GM19035 (cell line): ENCODE results near the gene HOXD12.
A peak's percentile ranks its signal among the peaks of the same experiment; 100 is the strongest.

Source experiments
- ATAC-seq: cut with Tn5 transposase; IDR thresholded peaks from one replicate; pipeline ENCODE4 v1.9.1; 2021; ENCODE audit not compliant: unreplicated experiment

Gene HOXD12

DNA sequence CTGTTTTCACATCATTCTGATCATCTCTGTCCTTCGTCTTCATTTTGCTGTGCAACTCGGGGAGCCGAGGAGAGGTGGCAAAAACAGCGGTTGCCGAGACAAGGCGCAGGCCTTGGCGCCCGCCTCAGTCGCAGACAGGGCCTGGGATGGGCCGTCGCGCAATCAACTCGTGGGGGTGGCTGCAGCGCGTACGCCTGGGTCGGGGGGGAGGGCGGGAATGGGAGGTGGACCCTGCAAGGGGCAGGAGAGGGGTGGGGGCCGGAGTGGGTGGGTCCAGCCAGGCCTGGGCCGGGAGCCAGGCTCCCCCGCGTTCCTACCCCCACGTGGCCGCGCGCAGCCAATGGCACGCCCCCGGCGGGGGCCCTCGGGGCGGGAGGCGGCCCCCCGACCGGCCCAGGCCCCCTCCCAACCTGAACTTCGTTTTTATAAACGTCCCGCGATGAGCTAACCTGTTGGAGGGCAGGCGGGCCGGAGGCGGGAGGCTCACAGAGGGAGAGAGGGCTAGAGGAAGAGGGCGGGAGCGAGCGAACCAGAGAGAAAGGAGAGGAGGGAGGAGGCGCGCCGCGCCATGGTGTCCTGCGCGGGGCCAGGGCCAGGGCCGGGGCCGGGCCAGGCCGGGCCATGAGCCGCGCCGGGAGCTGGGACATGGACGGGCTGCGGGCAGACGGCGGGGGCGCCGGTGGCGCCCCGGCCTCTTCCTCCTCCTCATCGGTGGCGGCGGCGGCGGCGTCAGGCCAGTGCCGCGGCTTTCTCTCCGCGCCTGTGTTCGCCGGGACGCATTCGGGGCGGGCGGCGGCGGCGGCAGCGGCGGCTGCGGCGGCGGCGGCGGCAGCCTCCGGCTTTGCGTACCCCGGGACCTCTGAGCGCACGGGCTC, 7.1 kb upstream of the HOXD12 start, which contains the start of gene HOXD13:
HOXD13 (plus strand) TSS at position 452 of the 875 bp plus-strand sequence; CDS start at position 622, 170 bp downstream.
- no peak for ATAC-seq

DNA sequence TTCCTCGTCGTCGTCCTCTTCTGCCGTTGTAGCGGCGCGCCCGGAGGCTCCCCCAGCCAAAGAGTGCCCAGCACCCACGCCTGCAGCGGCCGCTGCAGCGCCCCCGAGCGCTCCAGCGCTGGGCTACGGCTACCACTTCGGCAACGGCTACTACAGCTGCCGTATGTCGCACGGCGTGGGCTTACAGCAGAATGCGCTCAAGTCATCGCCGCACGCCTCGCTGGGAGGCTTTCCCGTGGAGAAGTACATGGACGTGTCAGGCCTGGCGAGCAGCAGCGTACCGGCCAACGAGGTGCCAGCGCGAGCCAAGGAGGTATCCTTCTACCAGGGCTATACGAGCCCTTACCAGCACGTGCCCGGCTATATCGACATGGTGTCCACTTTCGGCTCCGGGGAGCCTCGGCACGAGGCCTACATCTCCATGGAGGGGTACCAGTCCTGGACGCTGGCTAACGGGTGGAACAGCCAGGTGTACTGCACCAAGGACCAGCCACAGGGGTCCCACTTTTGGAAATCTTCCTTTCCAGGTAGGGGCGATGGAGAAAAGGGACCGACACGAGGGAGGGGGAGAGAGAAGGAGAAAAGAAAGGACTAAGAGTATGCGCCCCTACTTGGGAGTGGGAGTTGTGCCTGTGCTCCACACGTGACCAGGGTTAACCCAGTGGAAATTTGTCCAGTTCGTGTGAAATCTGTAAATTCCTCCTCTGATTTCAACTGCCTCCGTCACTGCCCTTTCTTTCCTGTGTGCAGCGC, 6.3 kb upstream of the HOXD12 start:
- no peak for ATAC-seq

DNA sequence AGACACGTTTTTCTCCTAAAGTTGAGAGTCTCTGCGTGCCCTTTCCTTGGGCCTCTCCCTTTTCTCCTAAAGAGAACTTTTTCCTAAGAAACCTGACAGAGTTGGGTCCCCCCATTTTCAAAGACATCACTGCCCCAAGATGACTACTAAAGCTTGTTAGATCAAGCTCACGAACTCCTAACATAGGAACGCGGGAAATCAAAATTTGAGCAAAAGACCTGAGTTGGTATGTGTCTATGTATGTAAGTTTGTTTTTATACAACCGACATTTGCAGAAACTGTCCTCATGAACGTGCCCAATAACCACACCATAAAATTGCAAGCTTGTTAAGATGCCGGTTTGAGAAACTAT, 5.7 kb upstream of the HOXD12 start:
- ATAC-seq = no peak

DNA sequence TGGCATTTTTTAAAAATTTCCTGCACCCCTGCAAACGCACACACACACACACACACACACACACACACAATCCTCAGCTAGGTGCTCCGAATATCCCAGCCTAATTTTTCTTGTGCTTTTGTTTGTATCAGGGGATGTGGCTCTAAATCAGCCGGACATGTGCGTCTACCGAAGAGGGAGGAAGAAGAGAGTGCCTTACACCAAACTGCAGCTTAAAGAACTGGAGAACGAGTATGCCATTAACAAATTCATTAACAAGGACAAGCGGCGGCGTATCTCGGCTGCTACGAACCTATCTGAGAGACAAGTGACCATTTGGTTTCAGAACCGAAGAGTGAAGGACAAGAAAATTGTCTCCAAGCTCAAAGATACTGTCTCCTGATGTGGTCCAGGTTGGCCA, 5.2 kb upstream of the HOXD12 start:
- ATAC-seq = no peak

DNA sequence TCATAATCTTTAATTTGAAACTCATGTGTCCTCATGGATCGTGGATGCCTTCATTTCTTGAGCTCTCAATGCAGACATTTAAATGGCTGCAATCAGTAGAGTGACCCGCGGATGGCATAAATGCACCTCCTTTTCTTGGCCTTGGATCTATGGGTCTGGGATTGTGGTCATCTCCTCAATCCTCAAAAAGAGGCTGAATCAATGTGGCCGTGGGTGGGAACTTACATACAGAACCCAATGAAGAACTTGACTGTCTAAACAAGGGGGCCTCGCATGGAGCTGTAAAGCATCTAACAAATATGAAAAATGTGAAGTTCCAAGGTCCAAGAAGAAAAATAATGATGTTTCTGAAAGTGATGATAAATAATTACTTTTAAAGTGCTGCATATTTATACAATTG, 4.2 kb upstream of the HOXD12 start:
- no peak for ATAC-seq

DNA sequence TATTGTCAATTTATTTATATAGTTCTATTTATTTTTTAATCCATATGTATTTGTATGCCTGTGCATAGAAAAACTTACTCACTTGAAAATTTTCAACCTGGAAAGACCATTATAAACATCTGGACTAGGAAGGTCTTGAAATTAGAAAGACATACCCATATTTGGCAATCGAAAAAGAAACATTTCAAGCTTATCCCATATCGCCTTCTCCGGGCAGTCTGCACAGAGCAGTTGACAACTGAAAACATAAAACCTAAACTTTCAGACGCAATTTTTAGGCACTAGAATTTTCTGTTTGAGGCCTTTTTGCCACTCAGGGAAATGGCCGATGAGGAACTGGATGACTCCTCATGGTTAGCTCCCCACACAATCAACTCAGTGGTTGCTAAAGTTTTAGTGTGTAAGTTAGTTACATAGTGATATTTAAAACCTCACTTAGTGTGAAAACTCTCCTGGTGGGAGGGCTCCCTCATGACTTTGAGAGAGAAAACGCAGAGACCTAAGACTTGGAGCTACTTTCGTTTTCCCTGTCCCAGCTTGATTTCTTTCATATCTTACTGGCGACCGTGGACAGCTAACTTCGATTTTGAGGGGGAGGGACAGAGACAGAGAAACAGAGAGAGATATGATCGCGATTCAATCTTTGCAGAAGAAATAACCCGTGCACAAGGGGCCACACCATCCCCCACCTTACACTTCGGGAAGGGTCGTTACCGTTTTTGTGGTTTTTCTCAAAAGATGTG, 3.2 kb upstream of the HOXD12 start:
- no peak for ATAC-seq

DNA sequence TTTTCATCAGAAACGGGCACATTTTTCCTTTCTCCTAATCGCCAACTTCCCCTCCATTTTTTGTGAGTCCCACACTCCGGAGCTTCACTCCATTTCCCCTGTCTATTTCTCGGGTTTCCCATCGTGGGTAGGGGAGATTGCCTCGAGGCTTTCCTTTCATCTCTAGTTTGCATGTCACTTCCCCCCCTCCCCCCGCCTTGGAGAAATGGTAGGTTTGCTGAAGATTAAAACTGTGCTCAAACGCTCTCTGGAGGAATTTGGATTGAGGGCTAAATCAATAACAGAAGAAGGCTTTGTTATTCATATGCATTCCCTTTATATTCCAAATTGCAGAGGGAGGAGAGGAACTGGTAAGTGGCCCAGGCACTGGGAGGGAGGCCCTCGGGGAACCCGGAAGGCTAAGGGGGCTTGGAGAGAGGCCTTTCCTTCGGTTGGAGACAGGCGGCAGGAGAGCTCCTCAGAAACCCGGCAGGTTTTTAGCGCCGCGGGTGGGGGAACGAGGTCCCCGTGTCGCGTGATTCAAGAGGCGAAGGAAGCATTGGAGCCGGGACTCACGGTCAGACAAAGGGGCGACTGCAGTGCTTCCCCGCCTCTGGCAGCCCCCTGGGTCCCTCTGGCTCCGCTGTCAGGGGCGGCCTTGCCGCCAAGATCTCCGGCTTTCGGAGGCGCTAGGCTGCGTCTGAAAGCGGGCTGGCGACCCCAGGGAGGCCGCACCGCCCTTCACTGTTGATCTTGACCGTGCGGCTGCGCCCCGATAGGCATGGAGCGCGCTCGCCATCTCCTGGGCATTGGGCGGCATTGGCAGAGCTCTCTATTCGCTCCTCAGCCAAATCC, 2.4 kb upstream of the HOXD12 start:
- ATAC-seq = peak; percentile 92

DNA sequence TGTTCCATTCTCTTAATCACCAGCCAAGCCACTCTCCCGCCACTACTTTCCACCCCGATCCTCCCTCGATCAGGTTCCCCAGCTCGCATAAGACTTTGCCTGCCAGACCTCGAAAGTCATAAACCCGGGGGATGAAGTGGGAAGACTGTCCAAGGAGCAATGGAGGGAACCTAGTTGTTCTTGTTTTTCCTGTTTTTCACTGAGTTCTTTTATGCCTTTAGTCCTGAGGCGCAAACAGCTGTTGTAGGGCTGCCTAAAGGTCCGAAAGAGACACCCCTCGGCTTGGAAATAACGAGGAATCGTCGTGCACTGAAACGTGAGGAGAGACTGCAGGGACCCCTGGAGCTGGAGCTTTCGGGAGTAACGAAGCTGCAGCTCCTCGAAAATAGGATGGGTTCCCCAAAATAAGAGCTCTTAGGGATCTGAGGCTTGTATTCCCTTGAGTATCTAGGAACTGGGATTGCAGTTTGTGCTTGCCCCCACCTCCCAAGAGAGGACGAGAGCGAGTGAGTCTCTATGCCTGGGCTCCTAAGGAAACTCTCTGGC, 1.7 kb upstream of the HOXD12 start:
- ATAC-seq = no peak

DNA sequence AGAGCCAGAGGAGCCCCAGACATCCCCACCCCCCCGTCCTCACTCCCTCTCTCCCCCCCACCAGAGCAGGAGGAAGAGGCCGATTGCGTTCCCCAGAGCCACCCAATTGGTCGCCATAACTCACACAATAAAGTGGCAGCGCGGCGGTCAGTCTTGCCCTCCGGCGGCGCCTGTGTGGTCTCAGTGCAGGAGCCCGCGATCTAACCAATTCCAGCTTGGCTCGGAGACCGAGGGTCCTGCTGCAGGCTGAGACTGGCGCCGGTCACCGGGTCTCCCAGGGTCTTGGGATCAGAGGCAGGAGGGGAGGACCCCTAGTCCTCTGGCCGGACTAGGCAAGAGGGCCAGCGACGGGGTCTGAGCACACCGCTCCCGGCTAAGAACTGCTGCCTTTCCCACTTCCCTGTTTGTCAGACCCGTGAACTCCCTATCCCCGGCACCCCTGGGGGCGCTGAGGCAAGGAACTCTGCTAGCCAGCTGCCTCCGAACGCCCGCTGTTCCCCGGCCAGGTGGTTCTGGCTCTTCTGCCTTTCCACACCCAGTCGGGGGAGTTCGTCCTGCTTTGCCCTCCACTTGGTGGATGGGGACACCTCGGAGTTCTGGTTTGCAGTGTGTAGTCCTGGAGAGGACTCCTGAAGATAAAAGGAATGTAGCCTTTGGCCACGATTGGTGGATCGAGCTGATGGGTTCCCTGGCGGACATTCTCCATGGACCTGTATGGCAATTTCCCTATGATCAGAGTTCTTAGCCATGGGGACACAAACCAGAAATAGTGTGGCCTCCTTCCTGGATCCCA, 1.0 kb upstream of the HOXD12 start:
- no peak for ATAC-seq

DNA sequence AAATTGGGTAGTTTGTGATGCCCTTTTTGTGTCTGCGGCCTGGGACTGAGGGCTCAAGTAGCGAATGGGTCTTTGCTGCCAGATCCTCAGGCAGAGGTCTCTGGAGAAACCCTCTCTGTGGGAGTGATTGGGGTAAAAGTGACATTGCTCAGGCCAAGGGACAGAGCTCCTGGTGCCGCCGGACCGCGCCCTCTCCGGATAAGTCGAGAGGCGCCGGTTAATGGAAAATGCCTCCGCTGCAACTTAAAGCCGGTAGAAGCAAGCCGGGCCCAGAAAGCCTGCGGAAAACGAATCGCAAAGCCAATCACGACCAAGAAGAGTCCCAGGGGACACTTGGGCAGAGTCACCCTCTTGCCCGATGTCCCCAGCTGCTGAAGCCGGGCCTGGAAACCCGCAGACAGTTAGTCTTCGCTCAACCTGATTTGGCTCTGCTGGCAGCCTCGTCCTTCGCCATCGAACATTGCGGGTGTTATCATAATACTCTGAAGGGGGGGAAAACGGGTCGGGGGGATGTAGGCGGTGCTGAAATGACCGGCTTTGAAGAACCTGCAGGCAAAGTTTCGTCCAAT, 352 bp upstream of the HOXD12 start:
- no peak for ATAC-seq

DNA sequence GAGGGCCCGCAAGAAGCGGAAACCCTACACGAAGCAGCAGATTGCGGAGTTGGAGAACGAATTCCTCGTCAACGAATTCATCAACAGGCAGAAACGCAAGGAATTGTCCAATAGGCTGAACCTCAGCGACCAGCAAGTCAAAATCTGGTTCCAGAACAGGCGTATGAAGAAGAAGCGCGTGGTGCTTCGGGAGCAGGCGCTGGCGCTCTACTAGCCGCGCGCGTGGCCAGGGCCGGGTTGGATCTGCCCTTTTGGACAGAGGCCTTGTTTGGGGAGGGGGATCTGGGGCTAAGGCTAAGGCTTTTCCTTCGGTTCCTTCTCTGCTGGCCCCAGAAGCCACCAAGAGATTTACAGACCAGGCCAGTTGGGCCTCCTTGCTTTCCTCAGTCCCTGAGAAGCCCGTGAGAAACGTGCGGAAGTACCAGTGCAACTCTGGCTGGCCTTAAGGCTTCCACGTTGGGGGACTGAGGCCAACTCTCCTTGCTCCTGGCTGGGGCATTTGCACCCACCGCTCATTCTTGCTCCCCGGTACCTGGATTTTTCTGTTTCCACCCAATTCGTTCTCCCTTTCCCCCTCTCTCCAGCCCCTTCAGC, 1.0 kb downstream of the HOXD12 start:
- ATAC-seq = no peak

DNA sequence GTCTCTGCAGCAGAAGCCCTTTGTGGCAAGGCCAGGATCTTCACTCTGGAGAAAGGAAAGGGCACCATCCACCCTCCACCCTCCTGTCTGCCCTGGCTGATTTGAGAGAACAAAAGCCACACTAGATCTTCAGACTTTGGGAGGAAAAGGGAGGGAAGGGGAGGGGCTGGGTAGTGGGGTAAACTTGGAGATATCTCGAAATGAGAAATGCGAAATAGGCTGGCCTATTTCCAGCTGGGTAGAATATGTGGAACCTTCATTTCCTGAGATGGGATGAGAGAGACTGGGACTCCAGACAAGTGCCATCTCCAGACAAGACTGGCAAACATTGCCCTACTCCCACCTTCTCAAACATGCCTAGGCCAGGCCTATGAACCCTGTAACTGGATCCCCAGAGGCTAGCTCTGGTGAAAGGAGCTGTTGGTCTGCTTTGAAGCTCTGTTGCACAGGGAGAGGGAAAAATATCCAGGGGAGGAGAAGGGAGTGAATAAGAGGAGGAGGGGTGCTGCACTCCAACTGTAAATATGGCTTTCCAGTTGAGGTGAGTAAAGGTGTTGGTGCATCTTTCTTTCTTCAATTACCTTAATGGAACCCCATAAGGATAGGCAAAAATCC, 1.7 kb downstream of the HOXD12 start:
- no peak for ATAC-seq

DNA sequence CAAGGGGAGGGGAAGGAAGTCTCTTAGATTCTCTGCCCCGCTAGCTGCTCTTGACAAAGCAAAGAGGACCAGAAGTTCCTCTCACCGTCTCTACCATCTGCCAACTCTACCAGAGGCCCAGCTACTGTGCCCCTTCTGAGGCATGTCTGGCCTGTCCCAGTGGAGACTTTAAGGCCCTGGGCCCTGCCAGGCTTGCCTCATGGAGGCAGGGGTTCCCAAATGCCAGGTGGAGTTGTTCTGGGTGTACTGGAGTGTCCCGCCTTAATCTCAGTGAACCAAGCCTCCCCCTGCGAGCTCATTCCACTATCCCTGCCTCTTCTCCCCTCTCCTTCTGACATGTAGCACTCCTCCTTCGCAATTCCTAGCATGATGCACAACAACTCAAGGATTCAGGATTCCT, 2.2 kb downstream of the HOXD12 start:
- ATAC-seq = no peak

DNA sequence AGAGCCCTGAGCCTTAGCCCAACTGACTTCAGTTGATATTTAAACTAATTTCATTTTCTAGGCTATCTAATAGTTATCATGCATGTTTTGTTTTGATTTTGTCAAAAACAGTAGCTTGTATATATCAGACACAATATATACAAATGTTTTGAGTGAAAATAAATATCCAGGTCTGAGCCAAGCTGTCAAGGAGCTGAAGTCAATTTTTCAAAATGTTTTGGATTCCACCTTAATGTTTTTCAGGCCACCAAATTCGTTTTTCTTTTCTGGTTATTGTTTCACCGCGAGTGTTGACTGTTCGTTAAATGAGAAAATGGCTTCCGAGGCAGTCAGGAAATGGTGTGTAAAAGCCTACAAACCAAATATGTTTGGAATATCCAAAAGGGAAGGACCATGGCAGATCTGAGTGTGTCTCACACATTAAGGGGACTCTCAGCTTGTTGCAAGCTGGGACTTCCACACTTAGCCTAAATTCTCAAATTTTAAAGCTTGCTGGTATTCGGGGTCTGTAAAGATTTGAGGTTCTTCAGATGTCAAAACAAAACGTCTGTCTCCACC, 2.8 kb downstream of the HOXD12 start:
- ATAC-seq = no peak

DNA sequence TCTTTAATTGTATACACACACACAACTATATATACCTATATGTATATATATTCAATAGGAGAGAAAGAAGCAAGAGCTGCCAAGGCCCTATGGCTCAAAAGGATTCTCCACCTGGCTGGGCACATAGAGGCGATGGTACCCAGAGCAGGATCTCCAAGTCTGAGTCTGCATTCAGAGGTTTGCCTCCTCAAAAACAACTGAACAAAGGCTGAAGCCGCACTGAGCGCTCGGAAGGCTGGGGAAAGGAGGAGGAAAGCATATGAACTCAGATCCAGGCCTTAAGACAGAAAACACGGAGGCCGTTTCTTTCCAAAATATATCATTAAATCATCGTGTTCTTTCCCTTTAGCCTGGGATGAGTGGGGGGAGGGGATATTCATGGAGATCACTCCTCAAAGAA, 3.6 kb downstream of the HOXD12 start:
- no peak for ATAC-seq

DNA sequence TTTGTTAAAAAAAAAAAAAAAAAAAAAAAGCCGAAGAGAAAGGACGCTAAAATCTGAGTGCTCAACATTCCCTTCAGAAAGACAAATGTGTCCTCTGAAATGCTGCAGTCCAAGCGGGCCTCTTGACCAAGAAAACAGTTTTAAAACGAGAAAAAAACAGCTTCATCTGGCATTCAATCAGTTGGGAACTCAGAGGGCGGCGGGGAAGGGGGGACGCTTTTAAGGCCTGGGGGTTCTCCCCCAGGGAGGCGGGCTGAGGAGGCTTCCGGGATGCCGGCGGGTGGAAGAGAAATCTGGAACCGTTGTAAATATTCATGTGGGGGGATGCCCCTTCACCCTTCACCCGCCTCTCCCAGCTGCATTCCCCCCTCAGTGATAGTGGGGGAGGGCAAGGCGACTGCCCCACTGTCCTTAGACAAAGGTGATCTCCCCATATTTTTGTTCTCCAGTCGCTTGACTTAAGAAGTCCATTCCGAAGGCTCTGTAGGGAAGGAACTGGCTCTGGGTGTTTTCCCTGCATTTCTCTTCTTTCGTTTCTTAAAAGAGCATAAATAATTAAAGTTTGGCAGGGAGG, 4.2 kb downstream of the HOXD12 start:
- no peak for ATAC-seq

DNA sequence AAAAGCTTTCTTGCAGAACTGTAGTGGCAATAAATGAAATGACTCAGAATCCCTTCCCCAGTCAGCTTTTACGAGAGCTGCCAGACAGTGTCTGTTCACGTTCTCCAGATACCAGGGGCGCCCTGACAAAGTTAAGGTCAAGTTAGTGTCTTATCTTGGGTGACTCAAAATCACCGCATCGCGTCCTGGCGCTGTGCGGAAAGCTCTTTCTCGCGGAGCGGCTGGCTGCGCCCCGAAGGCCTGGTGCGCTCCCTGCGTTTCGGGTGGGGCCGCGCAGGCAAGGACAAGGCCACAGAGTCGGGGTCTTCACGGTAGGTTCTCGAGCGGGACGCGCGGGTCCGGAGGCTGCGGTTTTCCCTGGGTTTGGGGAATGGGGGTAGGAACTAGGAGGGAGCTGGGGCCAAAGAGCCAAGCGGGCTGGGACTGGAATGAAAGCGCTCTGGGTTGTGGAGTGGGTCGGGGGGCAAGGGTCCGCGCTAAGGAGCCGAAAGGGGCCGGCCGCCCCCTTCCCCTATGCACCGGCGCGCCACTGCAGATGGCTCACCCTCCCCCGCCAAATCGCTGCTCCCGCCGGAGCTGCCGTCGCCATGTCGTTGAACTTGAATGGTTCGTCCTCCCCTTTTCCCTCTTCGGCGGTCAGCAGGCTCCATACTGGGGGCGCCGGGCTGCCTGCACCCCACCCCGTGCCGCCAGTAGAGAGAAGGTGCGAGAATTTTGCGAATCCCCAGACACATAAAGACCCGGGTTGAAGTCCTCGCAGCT, 4.9 kb downstream of the HOXD12 start:
- ATAC-seq = no peak
